ENCODE measurements around the gene SLC39A11. TPM values are rescaled to one million over a fixed set of nuclear protein-coding genes. Genes with fewer than 3 reads are reported as not detected.

Gene SLC39A11
- total and polyA plus RNA-seq, 4 donors, result 9.3 to 49.3 (median 24.7) TPM

GRCh38 chr17:72614871-72615626 is 477.4 kb downstream of the SLC39A11 start:
- 18 to 25% methylated on average over 19 to 20 of the region's 20 CpGs for WGBS, 2 donors
- no peak overlapping the region for H3K4me3 ChIP-seq
- peaks cover 0 to 1% (median 0%) of the 10 kb centered on the region in 4 donors for H3K9me3 ChIP-seq (ENCODE audit: control insufficient read depth in 4 of 4, insufficient read depth in 3 of 4, low read length in 3 of 4)
- no peak overlapping the region for H3K9ac ChIP-seq (ENCODE audit: insufficient read depth in 1 of 2, low read length in 2 of 2)
- peaks cover 0 to 7% (median 1%) of the 10 kb centered on the region in 5 donors for H3K4me1 ChIP-seq (ENCODE audit: control insufficient read depth in 5 of 5, insufficient read depth in 5 of 5, low read length in 5 of 5)
- peaks cover 0 to 4% (median 3%) of the 10 kb centered on the region in 3 donors for H3K27me3 ChIP-seq (ENCODE audit: control insufficient read depth in 3 of 3, insufficient read depth in 3 of 3, low read length in 2 of 3)
- H3K27ac ChIP-seq (ENCODE audit: low read depth in 1 of 2, low read length in 1 of 2), result no peak overlapping the region
- DNase-seq, result peak; percentile 53 to 85 (median 75)
- ATAC-seq (ENCODE audit: insufficient read depth, low FRiP score), result no peak
- H3K36me3 ChIP-seq (ENCODE audit: control insufficient read depth in 4 of 4, insufficient read depth in 4 of 4, low read length in 4 of 4), result no peaks in the 10 kb centered on the region
- no peak for TF ChIP-seq CTCF (IDR thresholded peaks at IDR 0.05; ENCODE audit: control extremely low read depth, extremely low read depth)

GRCh38 chr17:72614476-72614870 is 478.0 kb downstream of the SLC39A11 start:
- Histone ChIP-seq H3K9me3 (ENCODE audit: control insufficient read depth in 4 of 4, insufficient read depth in 3 of 4, low read length in 3 of 4) (peaks cover 0 to 1% (median 0%) of the 10 kb centered on the region in 4 donors), H3K27ac (ENCODE audit: low read depth in 1 of 2, low read length in 1 of 2) (no peak overlapping the region), H3K9ac (ENCODE audit: insufficient read depth in 1 of 2, low read length in 2 of 2) (no peak overlapping the region)

GRCh38 chr17:72613806-72614292 is 478.6 kb downstream of the SLC39A11 start:
- TF ChIP-seq CTCF (IDR thresholded peaks at IDR 0.05; ENCODE audit: control extremely low read depth, extremely low read depth), result no peak
- ATAC-seq (ENCODE audit: insufficient read depth, low FRiP score) (no peak), DNase-seq (no peak)
- H3K4me3 ChIP-seq, result no peak overlapping the region
- peaks cover 0 to 1% (median 0%) of the 10 kb centered on the region in 4 donors for H3K9me3 ChIP-seq (ENCODE audit: control insufficient read depth in 4 of 4, insufficient read depth in 3 of 4, low read length in 3 of 4)
- H3K27ac ChIP-seq (ENCODE audit: low read depth in 1 of 2, low read length in 1 of 2), result no peak overlapping the region
- H3K9ac ChIP-seq (ENCODE audit: insufficient read depth in 1 of 2, low read length in 2 of 2), result no peak overlapping the region
- H3K36me3 ChIP-seq (ENCODE audit: control insufficient read depth in 4 of 4, insufficient read depth in 4 of 4, low read length in 4 of 4), result no peaks in the 10 kb centered on the region
- 55 to 68% methylated on average over 3 of the region's 3 CpGs for WGBS, 2 donors
- peaks cover 0 to 4% (median 3%) of the 10 kb centered on the region in 3 donors for H3K27me3 ChIP-seq (ENCODE audit: control insufficient read depth in 3 of 3, insufficient read depth in 3 of 3, low read length in 2 of 3)
- peaks cover 0 to 7% (median 1%) of the 10 kb centered on the region in 5 donors for H3K4me1 ChIP-seq (ENCODE audit: control insufficient read depth in 5 of 5, insufficient read depth in 5 of 5, low read length in 5 of 5)

More at GRCh38 chr17:72614476-72614870, 478.0 kb downstream of the SLC39A11 start:
- TF ChIP-seq CTCF (IDR thresholded peaks at IDR 0.05; ENCODE audit: control extremely low read depth, extremely low read depth), result no peak
- H3K4me1 ChIP-seq (ENCODE audit: control insufficient read depth in 5 of 5, insufficient read depth in 5 of 5, low read length in 5 of 5), result peaks cover 0 to 7% (median 1%) of the 10 kb centered on the region in 5 donors
- DNase-seq, result no peak
- ATAC-seq (ENCODE audit: insufficient read depth, low FRiP score), result no peak
- no peaks in the 10 kb centered on the region for H3K36me3 ChIP-seq (ENCODE audit: control insufficient read depth in 4 of 4, insufficient read depth in 4 of 4, low read length in 4 of 4)
- H3K27me3 ChIP-seq (ENCODE audit: control insufficient read depth in 3 of 3, insufficient read depth in 3 of 3, low read length in 2 of 3), result peaks cover 0 to 4% (median 3%) of the 10 kb centered on the region in 3 donors
- H3K4me3 ChIP-seq, result no peak overlapping the region
- WGBS, 2 donors, result 87 to 94% methylated on average over 4 of the region's 4 CpGs

Measured in lung (tissue), 12 donors.